HEK293 (cell line): Measurements from ENCODE around the gene PTK7.
A peak's percentile ranks its signal among the peaks of the same experiment; 100 is the strongest.

Experiments used
- CTCF ChIA-PET: fragments of 350-600 bp; formaldehyde crosslinking; extraction: SDS; loops from one replicate; lab custom pipeline; 2021; ENCODE audit warnings: antibody characterized with exemption; lab: Yijun Ruan, JAX
- POLR2A ChIA-PET: fragments of 300-600 bp; formaldehyde crosslinking; extraction: SDS; loops from one replicate; lab custom pipeline; 2020; ENCODE audit warnings: antibody characterized with exemption, inconsistent platforms; lab: Yijun Ruan, JAX
- H3K27ac ChIP-seq: fragments of 200-500 bp; sonication (Bioruptor generic); 2 replicates; pipeline ENCODE4 v1.5.1; 2014; ENCODE audit warnings: low read depth, low read length, control low read depth, inconsistent platforms; ENCODE audit errors: extremely low read depth
- H3K36me3 ChIP-seq, 2 experiments: fragments of 200-500 bp in 1 of 2; sonication (Bioruptor generic) in 1 of 2; 1 replicate in 1 of 2; 2 replicates in 1 of 2; pipeline ENCODE4 v1.5.1; 2014 to 2017; ENCODE audit warnings: inconsistent platforms in 2 of 2, low read length in 2 of 2; ENCODE audit not compliant: control insufficient read depth in 2 of 2, insufficient read depth in 1 of 2
- H3K4me1 ChIP-seq: fragments of 200-500 bp; sonication (Bioruptor generic); 2 replicates; pipeline ENCODE4 v1.5.1; 2014; ENCODE audit warnings: mild to moderate bottlenecking, low read length, inconsistent platforms; ENCODE audit not compliant: control insufficient read depth, insufficient read depth
- H3K4me3 ChIP-seq: 2 replicates; pipeline ENCODE4 v1.5.1; 2011; ENCODE audit warnings: low read depth, mild to moderate bottlenecking, control low read depth, low read length, moderate library complexity
- H3K9me3 ChIP-seq: fragments of 200-500 bp; sonication (Bioruptor generic); 2 replicates; pipeline ENCODE4 v1.5.1; 2014; ENCODE audit warnings: low read depth, low read length, inconsistent platforms; ENCODE audit not compliant: control insufficient read depth, insufficient read depth
- RBAK ChIP-seq: fragments of 450-650 bp; formaldehyde crosslinking; IDR thresholded peaks from 2 replicates; pipeline ENCODE4 v1.5.1; 2016; ENCODE audit warnings: missing biosample characterization, missing genetic modification characterization
- ZBTB11 ChIP-seq: fragments of 450-650 bp; formaldehyde crosslinking; conservative IDR thresholded peaks from 2 replicates; pipeline ENCODE4 v1.5.1; 2016; ENCODE audit warnings: low read depth, missing biosample characterization, missing genetic modification characterization
- ZNF169 ChIP-seq: fragments of 450-650 bp; formaldehyde crosslinking; IDR thresholded peaks from 2 replicates; pipeline ENCODE4 v1.5.1; 2016; ENCODE audit warnings: missing biosample characterization, missing genetic modification characterization
- ZNF221 ChIP-seq: fragments of 450-650 bp; formaldehyde crosslinking; IDR thresholded peaks from 2 replicates; pipeline ENCODE4 v1.5.1; 2017; ENCODE audit warnings: missing biosample characterization, missing genetic modification characterization, borderline replicate concordance
- ZNF302 ChIP-seq: fragments of 450-650 bp; formaldehyde crosslinking; IDR thresholded peaks from 2 replicates; pipeline ENCODE4 v1.5.1; 2016; ENCODE audit warnings: missing biosample characterization, missing genetic modification characterization, low read depth
- ZNF366 ChIP-seq: fragments of 450-650 bp; formaldehyde crosslinking; conservative IDR thresholded peaks from 2 replicates; pipeline ENCODE4 v1.5.1; 2016; ENCODE audit warnings: missing biosample characterization, missing genetic modification characterization
- ZNF518A ChIP-seq: fragments of 450-650 bp; formaldehyde crosslinking; conservative IDR thresholded peaks from 2 replicates; pipeline ENCODE4 v1.5.1; 2016; ENCODE audit warnings: low read depth, missing biosample characterization, missing genetic modification characterization
- ZNF600 ChIP-seq: fragments of 450-650 bp; formaldehyde crosslinking; IDR thresholded peaks from 2 replicates; pipeline ENCODE4 v1.5.1; 2016; ENCODE audit warnings: missing biosample characterization, missing genetic modification characterization
- ZNF837 ChIP-seq: fragments of 450-650 bp; formaldehyde crosslinking; IDR thresholded peaks from 2 replicates; pipeline ENCODE4 v1.5.1; 2016; ENCODE audit warnings: missing biosample characterization, missing genetic modification characterization

Gene PTK7

GRCh38 chr6:43181942-43182860 lies 106.1 kb downstream of the PTK7 start, which contains the start of gene CUL9 (continued):
- peak; percentile 74 for TF ChIP-seq ZBTB11 (tag by site-specific recombination)
- TF ChIP-seq ZNF837 (tag by site-specific recombination): no peak
- TF ChIP-seq ZNF221 (tag by site-specific recombination): no peak
- TF ChIP-seq ZNF302 (tag by site-specific recombination): no peak
- peak; percentile 41 for TF ChIP-seq ZNF518A (tag by site-specific recombination)

- H3K36me3 ChIP-seq: peaks cover 2 to 56% of the 10 kb centered on the region in 2 experiments; a peak in 2 of 3 replicates
- CTCF ChIA-PET: no interaction called here
- H3K4me3 ChIP-seq: no peak overlapping the region
- H3K4me1 ChIP-seq: peaks cover 3% of the 10 kb centered on the region; the same call in 1 of the 2 replicates
- H3K9me3 ChIP-seq: no peaks in the 10 kb centered on the region
- no peak overlapping the region for H3K27ac ChIP-seq
- POLR2A ChIA-PET: interaction anchor here (1.9 kb wide), 1 partner anchor 10 kb away, joined by 12 read pairs; no protein-coding TSS in a partner anchor
- TF ChIP-seq ZNF366 (tag by site-specific recombination) (peak; percentile 94), ZNF600 (tag by site-specific recombination) (0 out of 2 replicates have a peak, but pooled peaks have one; percentile 18), RBAK (tag by site-specific recombination) (no peak)
- TF ChIP-seq, all 188 proteins: peak for 2
These were observed 107.3 kb downstream of the PTK7 start for GRCh38 chr6:43183441-43183840.

GRCh38 chr6:43184268-43184985 lies 108.3 kb downstream of the PTK7 start:
- Histone ChIP-seq H3K4me1 (peaks cover 3% of the 10 kb centered on the region; the same call in 1 of the 2 replicates), H3K36me3 (peaks cover 0 to 49% of the 10 kb centered on the region in 2 experiments; a peak in 2 of 3 replicates), H3K27ac (no peak overlapping the region), H3K9me3 (no peaks in the 10 kb centered on the region), H3K4me3 (no peak overlapping the region)
- no peak for TF ChIP-seq ZNF169 (tag by site-specific recombination)
- TF ChIP-seq ZNF600 (tag by site-specific recombination): 0 out of 2 replicates have a peak, but pooled peaks have one; percentile 28
- CTCF ChIA-PET: no interaction called here
- POLR2A ChIA-PET: no interaction called here
